Activated CD8-positive, alpha-beta memory T cell treated with anti-CD3 and anti-CD28 coated beads, Interleukin-2, amount 50 U/mL, for 1 hour (primary cell): ENCODE results near the gene KCNG2.
"Not testable (repeated sequence)": the region's sequence is repeated elsewhere in the genome, so short reads cannot be mapped to it uniquely, and the experiment has no call there.

ENCODE experiments used
- DNase-seq: peaks from one replicate; pipeline ENCODE4 v3.0.0-alpha.2; 2020; ENCODE audit errors: extremely low read depth

The KCNG2 gene

DNA sequence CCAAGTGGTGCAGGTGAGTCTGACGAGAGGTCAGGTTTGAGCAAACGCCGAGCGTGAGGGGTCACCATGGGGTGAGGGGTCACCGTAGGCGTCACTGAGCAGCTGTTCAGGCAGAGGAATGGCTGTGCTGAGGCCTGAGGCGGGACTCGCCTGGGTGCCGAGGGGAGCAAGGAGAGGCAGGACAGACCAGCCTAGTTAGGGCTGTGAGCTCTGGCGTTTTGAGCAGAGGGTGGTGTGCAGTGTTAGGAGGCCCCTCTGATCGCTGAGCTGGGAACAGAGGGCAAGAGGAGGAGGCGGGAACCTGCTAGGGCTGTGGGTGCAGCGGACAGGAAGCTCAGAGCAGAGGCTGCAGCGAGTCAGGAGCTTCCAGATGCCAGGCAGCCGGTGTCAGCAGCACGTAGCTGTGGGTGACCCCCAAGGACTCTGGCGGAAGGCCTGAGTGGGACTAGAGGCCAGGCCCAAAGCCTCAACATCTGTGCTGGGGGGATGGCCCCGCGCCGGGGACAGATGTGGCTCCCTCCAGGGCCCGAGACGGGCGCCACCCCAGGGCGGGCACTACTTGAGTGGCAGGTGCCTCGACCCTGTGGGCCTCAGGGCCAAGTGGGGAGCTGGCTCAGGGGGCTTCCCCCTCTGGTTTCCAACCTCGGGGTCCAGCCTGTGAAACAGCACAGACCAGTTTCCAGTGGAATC, 55.7 kb downstream of the KCNG2 start:
- DNase-seq, result no peak

DNA sequence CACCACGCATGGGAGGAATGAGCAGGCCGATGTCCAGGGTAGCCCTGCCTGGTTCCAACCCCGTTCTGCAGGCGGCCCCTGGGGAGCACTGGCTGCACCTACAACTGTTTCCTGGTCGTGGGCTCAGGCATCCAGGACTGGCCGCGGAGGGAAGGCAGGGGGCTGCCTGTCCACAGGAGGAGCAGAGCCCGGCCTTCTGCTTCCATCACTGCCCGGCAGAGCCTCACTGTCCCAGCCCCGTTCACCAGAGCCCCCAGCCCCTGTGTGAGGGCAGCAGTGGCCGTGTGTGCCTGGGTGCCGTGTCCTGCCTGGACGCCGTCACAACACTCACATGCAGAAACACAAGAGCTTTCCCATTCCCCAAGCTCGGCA, 56.2 kb downstream of the KCNG2 start:
- DNase-seq, result no peak

DNA sequence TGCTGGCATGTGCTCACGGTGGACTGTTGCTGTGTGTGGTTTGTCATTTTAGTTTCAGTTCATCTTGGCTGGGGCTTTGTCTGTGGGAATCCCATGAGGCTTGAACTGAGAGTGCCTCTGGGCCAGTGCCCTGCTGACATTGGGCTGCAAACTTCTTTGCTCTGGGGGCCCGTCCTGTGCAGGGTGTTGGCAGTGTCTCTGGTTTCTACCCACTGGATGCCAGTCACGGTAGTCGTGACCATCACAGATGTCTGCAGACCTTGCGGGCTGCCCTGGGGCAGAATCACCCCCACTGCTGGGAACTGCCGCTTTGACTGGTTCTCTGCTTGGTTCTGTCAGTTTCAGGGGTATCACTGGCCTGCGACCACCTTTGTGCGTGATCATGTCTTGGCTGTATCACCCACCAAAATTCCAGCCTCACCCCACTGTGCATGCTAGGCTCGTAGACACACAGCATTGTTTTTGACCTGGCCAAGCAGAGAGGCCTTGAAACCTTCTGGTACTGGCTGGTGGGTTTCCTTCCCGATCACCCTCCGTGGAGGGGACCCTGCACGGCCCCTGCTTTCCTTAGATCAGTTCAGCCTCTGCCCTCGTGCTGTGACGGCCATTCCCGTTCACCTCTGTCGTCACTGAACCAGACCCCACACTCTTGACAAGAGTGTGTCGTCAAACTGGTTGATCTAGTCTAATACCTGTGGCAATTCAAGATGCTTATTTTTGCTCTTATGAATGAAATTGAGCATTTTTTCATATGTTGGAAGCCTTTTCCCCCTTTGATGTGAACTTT, 57.6 kb downstream of the KCNG2 start:
- no peak for DNase-seq

DNA sequence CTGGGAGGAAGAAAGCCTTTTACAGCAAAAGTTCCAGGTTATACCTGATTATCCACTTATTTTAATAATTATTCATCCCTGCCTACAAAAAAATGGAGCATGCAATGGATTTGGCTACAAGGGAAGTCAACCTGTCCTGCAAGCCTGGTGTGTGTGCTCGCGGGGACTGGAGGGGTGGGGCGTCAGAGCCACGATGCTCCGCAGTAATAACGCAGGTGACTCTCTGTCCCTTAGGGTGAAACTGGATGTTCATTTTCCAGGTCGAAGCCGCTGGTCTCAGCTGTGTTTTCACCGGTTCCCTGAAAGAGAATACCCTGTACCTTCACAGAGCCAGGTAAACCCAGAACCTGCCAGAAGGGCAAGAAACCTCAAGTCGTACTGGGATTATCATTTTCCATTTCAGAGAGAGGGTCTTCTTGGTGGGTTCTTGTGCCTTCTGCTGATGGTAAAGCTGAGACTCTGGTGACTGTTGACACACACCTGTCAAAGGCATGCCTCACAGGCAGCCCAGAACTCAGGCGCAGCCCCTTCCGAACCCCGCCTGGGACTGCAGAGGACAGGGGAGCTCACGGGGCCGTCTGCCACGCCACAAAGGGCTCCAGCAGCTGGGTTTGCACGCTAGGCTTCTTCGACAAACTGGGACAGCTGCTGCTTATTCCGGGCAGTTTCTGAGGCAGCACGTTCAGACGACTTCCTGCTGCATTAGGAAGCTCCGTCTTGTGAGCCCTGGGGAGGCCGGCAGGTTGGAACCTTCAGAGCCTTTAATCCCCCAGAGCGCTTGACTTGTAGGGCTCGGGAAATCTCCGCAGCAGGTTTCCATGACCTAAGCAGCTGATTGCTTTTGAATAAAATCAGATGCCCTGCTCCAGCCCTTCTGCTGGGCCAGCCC, 58.6 kb downstream of the KCNG2 start:
- no peak for DNase-seq

DNA sequence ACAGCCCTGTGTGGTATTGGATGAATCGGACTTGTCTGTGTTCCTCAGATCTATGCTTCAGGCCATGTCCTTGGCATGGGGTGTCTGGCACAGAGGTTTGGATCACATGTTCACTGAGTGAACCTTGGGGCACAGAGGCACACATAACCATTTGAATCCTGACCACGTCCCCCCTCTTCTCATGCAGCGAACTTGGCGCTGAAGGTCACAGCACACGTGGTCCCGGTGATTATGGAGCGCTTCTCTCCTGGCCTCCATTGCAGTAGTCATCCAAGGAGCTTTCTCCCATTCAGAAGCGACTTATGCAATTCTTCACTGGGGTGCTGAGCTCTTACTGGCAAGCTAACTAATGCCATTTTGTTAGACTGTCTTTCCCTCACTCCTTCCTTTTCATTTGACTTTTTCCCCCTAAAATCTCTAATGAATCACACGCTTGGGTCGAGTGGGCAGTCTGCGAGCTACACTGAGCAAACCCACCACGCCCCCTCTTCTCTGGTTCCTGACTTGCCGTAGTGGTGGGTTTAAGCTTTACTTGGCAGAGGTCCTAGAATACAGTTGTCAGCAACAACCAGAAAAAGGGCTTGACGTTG, 59.4 kb downstream of the KCNG2 start:
- DNase-seq, result no peak

DNA sequence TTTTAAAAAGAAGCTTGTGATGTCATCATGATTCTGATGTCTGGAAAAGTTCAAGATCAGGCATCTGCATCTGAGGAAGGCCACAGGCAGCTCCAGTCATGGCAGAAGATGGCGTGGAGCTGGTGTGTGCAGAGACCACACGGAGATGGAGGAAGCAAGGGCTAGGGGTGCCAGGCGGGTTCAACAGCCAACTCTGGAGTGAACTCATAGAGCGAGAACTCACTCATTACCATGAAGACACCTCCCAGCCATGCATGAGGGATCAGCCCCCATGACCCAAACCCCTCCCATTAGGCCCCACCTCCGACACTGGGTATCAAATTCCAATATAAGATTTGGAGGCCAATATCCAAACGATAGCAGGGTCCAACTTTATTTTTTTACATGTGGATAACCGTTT, 61.6 kb downstream of the KCNG2 start:
- DNase-seq, result no peak

DNA sequence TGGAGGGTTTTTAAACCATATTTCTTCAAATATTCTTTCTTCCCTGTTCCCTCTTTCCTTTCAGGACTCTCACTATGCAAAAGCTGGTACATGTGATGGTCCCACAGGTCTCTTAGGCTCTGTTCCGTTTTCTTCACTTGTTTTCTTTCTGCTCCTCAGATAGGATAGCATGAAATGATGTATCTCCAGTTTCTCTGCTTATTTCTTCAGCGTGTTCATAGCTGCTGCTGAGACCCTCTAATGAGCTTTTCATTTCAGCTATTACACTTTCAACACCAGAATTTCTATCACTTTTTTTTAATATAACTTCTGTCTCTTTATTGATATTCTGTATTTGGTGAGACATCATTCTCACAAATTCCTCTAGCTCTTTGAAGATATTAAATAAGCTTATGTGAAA, 63.9 kb downstream of the KCNG2 start:
- DNase-seq, result no peak

DNA sequence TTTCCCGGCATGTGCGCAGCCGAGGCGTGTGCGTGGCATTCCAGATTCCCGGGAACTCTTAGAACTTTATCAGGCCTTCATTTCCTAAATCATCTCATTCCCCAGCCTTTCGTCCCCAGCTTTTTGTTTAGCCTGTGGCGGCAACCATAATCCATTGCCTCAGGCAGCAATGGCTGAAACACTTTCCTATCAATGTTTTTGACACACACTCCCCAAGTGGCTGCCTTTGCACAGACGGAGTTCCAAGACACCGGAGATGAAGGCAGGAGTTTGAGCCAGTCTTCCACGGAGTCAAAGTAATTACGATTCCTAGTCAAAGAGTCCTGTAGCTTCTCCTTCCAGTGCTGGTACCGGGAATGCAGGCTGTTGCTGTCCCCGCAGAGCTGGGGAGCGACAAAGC, 64.8 kb downstream of the KCNG2 start:
- DNase-seq, result no peak

DNA sequence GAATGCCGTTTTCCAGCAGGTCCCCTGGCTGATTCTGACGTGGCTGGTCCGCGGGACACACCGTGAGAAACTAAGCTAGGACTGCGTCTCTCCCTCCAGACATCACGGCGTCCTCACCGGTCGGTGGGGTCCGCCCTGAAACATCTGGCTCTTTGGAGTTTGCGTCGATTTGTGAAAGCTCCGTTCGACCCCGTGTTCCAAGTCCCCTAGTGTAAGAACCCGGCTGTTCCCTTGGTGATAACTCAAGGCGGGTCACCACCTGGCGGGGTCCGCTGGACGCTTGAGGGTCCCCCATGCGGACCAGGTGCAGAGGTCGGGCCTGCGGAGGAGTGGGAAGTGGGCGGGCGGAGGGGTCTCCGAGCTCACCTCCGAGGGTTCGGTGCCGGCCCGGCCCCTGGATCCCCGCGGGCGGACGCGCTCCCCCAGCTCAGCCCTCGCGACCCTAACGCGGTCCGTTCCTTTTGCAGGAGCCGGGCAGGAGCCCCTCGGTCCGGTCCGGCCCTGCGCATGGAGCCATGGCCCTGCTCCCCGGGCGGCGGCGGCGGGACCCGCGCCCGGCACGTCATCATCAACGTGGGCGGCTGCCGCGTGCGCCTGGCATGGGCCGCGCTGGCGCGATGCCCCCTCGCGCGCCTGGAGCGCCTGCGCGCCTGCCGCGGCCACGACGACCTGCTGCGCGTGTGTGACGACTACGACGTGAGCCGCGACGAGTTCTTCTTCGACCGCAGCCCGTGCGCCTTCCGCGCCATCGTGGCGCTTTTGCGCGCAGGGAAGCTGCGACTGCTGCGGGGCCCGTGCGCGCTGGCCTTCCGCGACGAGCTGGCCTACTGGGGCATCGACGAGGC, 65.6 kb downstream of the KCNG2 start:
- DNase-seq, result no peak

DNA sequence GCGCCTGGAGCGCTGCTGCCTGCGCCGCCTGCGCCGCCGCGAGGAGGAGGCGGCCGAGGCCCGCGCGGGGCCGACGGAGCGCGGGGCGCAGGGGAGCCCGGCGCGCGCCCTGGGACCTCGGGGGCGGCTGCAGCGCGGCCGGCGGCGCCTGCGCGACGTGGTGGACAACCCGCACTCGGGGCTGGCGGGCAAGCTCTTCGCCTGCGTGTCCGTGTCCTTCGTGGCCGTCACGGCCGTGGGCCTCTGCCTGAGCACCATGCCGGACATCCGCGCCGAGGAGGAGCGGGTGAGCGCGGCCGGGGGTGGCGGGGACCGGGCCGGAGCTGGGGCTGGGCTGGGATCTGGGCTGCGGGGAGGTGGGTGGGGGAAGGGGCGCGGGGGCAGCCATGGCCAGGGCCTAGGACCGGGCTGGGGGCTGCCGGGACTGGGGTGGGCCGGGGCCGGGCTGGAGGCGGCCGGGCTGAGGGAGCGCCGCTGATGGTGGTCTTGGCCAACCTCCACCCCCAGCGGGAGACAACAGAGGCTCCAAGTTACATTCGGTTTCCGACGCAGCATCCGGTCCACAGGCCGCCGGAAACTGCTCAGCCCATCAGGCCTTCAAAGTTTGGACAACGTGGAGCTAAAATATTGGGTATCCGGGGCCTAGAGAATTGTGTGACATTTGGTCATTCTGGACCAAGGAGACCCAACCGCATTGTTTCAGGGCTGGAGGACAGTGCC, 66.4 kb downstream of the KCNG2 start:
- no peak for DNase-seq

DNA sequence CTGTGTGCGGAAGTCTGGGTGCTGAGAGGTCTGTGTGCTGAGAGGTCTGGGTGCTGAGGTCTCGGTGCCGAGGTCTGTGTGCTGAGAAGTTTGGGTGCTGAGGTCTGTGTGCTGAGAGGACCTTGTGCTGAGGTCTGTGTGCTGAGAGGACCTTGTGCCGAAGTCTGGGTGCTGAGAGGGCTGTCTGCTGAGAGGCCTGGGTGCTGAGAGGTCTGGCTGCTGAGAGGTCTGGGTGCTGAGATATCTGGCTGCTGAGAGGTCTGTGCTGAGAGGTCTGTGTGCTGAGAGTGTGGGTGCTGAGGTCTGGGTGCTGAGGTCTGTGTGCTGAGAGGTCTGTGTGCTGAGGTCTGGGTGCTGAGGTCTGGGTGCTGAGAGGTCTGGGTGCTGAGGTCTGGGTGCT, 67.2 kb downstream of the KCNG2 start:
- DNase-seq, result not testable (repeated sequence)

DNA sequence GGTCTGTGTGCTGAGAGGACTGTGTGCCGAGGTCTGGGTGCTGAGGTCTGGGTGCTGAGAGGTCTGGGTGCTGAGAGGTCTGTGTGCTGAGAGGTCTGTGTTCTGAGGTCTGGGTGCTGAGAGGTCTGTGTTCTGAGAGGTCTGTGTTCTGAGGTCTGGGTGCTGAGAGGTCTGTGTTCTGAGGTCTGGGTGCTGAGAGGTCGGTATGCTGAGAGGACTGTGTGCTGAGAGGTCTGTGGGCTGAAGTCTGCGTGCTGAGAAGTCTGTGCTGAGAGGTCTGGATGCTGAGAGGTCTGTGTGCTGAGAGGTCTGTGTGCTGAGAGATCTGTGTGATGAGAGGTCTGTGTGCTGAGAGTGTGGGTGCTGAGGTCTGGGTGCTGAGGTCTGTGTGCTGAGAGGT, 68.2 kb downstream of the KCNG2 start:
- DNase-seq, result not testable (repeated sequence)

DNA sequence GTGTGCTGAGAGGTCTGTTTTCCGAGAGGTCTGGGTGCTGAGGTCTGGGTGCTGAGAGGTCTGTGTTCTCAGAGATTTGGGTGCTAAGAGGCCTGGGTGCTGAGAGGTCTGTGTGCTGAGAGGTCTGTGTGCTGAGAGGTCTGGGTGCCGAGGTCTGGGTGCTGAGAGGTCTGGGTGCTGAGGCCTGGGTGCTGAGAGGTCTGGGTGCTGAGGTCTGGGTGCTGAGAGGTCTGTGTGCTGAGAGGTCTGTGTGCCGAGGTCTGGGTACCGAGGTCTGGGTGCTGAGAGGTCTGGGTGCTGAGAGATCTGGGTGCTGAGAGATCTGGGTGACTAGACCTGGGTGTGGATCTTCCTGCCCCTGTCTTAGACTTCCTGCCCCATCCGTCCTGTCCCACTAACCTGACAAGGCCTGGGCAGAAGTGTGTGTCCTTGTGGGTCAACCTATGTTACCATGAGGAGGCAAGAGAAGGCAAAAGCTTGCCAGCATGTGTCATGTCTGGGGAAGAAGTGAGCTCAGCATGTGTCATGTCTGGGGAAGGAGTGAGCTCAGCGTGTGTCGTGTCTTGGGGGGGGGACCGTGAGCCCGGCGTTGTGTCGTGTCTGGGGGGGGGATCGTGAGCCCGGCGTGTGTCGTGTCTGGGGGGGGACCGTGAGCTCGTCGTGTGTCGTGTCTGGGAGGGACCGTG, 69.3 kb downstream of the KCNG2 start:
- no peak for DNase-seq

DNA sequence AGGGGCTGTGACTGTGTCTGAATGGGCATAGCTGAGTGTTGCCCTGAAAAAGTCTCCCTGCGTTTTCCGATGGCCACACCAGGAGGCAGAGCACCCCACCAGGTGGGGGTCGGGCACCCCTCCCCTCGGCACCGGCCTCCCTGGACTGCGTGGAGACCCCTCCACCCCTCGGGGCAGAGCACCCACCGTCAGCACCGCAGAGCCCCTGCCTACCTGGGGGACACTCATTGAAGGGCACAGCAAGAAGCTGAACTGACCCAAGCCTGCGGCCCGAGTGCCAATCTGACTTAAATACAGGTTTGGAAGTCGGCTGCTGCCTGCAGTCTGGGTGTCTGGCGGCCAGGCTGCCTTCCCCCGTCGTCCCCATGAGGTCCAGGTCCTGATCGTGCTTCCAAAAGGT, 69.9 kb downstream of the KCNG2 start:
- no peak for DNase-seq

DNA sequence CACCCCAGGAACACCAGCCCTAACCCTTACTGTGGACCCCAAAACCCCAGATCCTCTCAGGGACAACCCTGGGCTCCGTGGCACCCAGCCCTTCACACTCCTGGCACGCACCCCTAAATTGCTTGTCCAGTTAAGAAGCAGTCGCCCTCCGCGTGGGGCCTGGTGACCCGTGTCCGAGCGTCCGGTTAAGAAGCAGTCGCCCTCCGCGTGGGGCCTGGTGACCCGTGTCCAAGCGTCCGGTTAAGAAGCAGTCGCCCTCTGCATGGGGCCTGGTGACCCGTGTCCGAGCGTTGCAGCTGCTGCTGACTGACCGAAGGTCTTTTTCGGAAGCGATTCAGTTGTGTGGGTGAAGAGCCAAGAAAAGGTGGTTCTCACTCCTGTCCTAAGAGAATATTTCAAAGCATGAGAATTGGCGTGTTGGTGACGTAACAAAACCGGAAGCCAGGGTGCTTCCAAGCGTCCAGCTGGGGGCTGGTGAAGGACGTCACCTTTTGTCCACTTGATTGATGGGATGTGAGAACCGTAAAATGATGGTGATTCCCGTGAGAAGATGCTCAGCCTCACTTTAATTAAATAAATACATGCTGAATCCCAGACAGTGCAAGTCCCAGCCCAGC, 70.5 kb downstream of the KCNG2 start:
- no peak for DNase-seq

DNA sequence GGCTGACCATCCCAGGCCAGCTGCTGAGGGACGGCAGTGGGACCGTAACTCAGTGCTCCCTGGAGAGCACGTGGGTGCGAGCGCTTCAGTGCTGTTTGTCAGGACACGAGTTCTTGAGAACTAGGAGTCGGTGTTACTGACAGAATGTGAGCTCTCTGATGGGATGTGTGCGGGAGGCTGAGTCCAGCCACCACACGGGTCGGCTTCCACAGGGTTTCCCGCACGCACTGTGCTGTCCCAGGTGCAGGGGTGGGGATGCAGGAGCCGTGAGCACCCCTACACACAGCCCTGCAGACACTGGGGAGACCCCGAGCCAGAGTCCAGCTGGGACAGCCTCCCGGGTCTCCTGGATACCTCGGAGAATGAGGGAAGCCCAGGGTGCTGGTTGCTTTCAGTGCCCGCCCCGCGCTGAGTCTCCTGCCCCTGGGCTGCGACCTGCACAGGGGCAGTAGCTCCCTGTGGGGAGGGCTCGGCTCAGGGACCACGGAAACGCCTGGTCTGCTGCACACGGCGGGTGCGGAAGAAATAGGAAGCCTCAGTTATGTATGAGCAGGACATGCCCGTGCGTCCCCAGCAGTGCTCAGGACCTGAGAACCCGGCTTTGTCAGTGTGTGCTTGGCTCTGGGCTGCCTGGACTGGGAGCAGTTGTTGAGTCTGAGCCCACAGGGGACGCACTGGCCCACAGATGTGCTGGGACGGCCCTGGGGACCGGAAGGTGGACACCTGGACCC, 71.2 kb downstream of the KCNG2 start:
- no peak for DNase-seq

DNA sequence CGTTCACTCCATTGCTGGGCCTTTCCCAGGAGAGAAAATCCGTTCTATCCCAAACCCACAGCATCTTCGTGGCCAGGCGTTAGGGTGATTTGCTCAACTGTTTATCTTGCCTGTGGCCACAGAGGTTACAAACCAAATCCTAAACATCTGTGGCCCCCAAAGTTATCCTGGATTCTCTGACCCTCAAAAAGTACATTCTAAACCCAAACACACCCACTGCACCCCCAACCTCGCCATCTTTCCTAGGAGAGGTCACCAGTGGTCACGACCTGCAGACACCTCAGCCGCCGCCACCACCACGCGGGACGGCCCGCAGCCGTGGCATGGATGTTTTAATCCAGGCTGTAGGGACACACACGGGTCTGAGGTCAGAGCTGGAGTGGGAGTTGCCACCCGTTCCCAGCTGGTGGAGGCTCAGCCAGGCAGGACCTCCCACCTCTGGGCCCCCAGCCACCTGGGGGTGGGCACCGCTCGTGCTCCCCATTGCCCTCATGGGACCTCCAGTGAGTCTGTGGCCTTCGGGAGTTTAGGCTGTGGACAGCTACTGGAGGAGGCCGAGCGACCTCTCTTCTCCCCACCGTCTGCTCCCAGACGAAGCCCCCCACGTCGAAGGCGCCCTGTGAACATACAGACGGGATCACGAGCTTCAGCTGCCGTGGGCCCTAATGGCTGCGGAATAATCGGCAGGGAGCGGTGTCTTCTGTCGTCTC, 72.0 kb downstream of the KCNG2 start:
- no peak for DNase-seq
